ENCODE results near the gene CAMK2B.

The CAMK2B gene

GRCh38 chr7:44289341-44290251 lies 35.8 kb downstream of the CAMK2B start:
- Histone ChIP-seq H2BK15ac (replicated peaks; ENCODE audit: low read depth) (no peak overlapping the region), H3K36me3 (ENCODE audit: control insufficient read depth, insufficient read depth, low read length) (no peaks in the 10 kb centered on the region), H2BK120ac (ENCODE audit: low read depth, low read length) (no peak overlapping the region), H3K79me2 (ENCODE audit: control insufficient read depth, insufficient read depth, low read length) (no peaks in the 10 kb centered on the region), H4K8ac (ENCODE audit: low read depth, low read length) (no peak overlapping the region), H2AK5ac (ENCODE audit: low read length) (no peak overlapping the region), H3K9ac (ENCODE audit: low read length) (no peak overlapping the region), H3K4me3 (ENCODE audit: low read length) (no peak overlapping the region), H3K56ac (ENCODE audit: low read length) (no peak overlapping the region), H3K18ac (ENCODE audit: low read length) (no peak overlapping the region), H3K4me1 (ENCODE audit: control insufficient read depth, low read depth, low read length) (no peaks in the 10 kb centered on the region), H3K27ac (ENCODE audit: low read depth, low read length) (no peak overlapping the region), H3K4me2 (ENCODE audit: low read length) (no peak overlapping the region), H3K79me1 (ENCODE audit: low read length) (no peaks in the 10 kb centered on the region), H3K23ac (ENCODE audit: low read length) (no peak overlapping the region), H3K27me3 (ENCODE audit: insufficient read depth, low read length, poor library complexity) (no peaks in the 10 kb centered on the region), H2BK5ac (ENCODE audit: low read length) (no peak overlapping the region), H3K4ac (ENCODE audit: low read depth, low read length) (no peak overlapping the region), H4K5ac (ENCODE audit: low read length) (no peak overlapping the region)
- no CpG with 5 or more reads among the region's 24 CpGs for WGBS (ENCODE audit: extremely low coverage, insufficient coverage, low lambda C conversion rate)
- no peak for DNase-seq

DNA sequence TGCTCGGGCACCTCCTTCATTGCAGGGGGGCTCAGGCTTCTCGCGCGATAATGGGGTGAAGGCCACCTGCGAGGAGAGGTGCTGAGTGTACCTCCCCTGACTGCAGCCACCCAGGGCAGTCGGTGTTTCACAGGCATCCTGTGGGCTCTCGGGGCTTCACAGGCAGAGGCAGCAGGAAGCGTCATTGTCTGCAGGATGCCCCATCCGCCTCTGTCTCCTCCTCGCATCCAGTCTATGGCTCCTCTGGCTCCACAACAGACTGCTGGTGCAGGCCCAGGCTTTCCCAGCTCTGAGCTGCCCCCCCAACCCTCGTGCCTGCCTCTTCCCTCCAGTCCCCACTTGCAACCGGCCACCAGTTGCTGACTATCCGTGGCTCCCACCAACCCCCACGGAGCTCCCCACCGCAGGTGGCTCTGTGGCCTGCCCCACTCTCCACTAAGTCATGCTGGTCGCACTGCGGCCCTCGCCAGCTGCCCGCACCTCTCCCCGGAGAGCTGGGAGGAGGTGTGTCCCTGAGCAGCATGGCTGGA lies 36.5 kb downstream of the CAMK2B start:
- H3K4ac ChIP-seq (ENCODE audit: low read depth, low read length), result no peak overlapping the region
- no peak overlapping the region for H2BK120ac ChIP-seq (ENCODE audit: low read depth, low read length)
- H4K8ac ChIP-seq (ENCODE audit: low read depth, low read length), result no peak overlapping the region
- H3K79me1 ChIP-seq (ENCODE audit: low read length), result no peaks in the 10 kb centered on the region
- no peak overlapping the region for H3K9ac ChIP-seq (ENCODE audit: low read length)
- no CpG with 5 or more reads among the region's 20 CpGs for WGBS (ENCODE audit: extremely low coverage, insufficient coverage, low lambda C conversion rate)
- no peak overlapping the region for H3K18ac ChIP-seq (ENCODE audit: low read length)
- no peak for DNase-seq
- H3K23ac ChIP-seq (ENCODE audit: low read length), result no peak overlapping the region
- H2BK5ac ChIP-seq (ENCODE audit: low read length), result no peak overlapping the region
- no peak overlapping the region for H3K56ac ChIP-seq (ENCODE audit: low read length)
- H3K79me2 ChIP-seq (ENCODE audit: control insufficient read depth, insufficient read depth, low read length), result no peaks in the 10 kb centered on the region
- H3K4me1 ChIP-seq (ENCODE audit: control insufficient read depth, low read depth, low read length), result no peaks in the 10 kb centered on the region
- no peaks in the 10 kb centered on the region for H3K36me3 ChIP-seq (ENCODE audit: control insufficient read depth, insufficient read depth, low read length)
- H3K4me2 ChIP-seq (ENCODE audit: low read length), result no peak overlapping the region
- H3K27ac ChIP-seq (ENCODE audit: low read depth, low read length), result no peak overlapping the region
- H2AK5ac ChIP-seq (ENCODE audit: low read length), result no peak overlapping the region
- no peak overlapping the region for H3K4me3 ChIP-seq (ENCODE audit: low read length)
- H3K27me3 ChIP-seq (ENCODE audit: insufficient read depth, low read length, poor library complexity), result no peaks in the 10 kb centered on the region
- H4K5ac ChIP-seq (ENCODE audit: low read length), result no peak overlapping the region
- H2BK15ac ChIP-seq (replicated peaks; ENCODE audit: low read depth), result no peak overlapping the region

DNA sequence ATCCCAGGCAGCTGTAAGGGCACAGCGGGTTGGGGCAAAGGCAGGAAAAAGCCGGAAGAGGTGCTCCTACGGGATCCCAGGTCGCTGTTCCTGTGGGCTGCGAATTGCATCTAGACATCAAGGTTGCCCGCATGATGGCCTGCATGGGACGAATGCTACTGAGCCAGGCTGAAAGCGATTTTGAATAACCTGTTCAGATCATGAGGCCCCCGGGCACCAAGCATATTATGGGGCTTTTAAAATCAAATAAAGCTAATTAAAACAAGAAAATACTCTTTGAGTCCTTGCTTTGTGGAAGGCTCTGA lies 37.1 kb downstream of the CAMK2B start:
- H2BK5ac ChIP-seq (ENCODE audit: low read length), result no peak overlapping the region
- no peaks in the 10 kb centered on the region for H3K79me2 ChIP-seq (ENCODE audit: control insufficient read depth, insufficient read depth, low read length)
- H3K9ac ChIP-seq (ENCODE audit: low read length), result no peak overlapping the region
- no CpG with 5 or more reads among the region's 9 CpGs for WGBS (ENCODE audit: extremely low coverage, insufficient coverage, low lambda C conversion rate)
- no peaks in the 10 kb centered on the region for H3K79me1 ChIP-seq (ENCODE audit: low read length)
- H2BK15ac ChIP-seq (replicated peaks; ENCODE audit: low read depth), result no peak overlapping the region
- no peak overlapping the region for H3K4ac ChIP-seq (ENCODE audit: low read depth, low read length)
- H2AK5ac ChIP-seq (ENCODE audit: low read length), result no peak overlapping the region
- no peak overlapping the region for H3K23ac ChIP-seq (ENCODE audit: low read length)
- no peak overlapping the region for H3K4me2 ChIP-seq (ENCODE audit: low read length)
- no peak overlapping the region for H3K27ac ChIP-seq (ENCODE audit: low read depth, low read length)
- H3K56ac ChIP-seq (ENCODE audit: low read length), result no peak overlapping the region
- no peak overlapping the region for H2BK120ac ChIP-seq (ENCODE audit: low read depth, low read length)
- H3K36me3 ChIP-seq (ENCODE audit: control insufficient read depth, insufficient read depth, low read length), result no peaks in the 10 kb centered on the region
- no peak overlapping the region for H3K4me3 ChIP-seq (ENCODE audit: low read length)
- DNase-seq, result no peak
- no peaks in the 10 kb centered on the region for H3K4me1 ChIP-seq (ENCODE audit: control insufficient read depth, low read depth, low read length)
- H3K27me3 ChIP-seq (ENCODE audit: insufficient read depth, low read length, poor library complexity), result no peaks in the 10 kb centered on the region
- no peak overlapping the region for H4K8ac ChIP-seq (ENCODE audit: low read depth, low read length)
- no peak overlapping the region for H3K18ac ChIP-seq (ENCODE audit: low read length)
- H4K5ac ChIP-seq (ENCODE audit: low read length), result no peak overlapping the region

DNA sequence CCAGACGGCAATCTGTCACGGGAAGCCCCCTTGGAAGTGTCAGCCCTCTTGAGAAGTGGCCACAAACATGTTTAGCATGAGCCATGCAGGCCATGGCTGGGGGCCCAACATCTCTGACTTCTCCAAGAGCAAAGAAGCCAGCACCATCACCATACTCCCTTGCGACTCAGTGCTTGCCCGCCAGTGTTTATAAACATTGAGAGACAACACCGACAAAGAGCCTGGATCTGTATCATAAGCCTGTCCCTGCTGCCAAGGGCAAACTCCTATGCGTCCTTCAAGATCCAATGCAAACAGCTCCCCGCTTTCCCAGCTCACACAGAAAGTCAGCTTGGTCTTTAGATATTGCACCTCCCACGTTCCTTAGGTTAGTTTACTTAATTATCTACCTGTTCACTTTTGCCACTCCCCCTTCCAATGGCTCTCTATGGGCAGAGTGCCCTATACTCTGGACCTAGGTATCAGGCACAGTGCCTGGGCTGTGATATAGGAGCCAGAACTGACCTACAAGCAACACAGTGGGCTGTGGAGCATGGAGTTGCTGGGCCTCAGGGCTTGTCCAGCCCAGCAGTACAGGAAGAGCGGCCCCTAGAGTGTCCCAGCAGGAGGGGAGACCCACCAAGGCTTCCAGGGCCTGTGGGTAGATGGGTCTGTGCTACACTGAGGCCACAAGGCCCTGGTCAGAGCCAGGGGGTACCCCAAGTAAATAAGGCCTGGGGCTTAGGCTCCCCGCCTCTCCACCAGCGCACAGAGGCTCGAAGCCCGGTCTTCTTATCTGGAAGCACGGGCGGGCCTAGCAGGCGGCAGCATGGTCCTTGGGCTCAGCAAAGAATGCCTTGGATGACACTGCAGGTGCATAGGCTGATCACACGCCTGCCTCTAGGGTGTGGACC lies 37.7 kb downstream of the CAMK2B start:
- Histone ChIP-seq H3K56ac (ENCODE audit: low read length) (no peak overlapping the region), H2BK5ac (ENCODE audit: low read length) (no peak overlapping the region), H3K4me2 (ENCODE audit: low read length) (no peak overlapping the region), H2BK120ac (ENCODE audit: low read depth, low read length) (no peak overlapping the region), H2BK15ac (replicated peaks; ENCODE audit: low read depth) (no peak overlapping the region), H2AK5ac (ENCODE audit: low read length) (no peak overlapping the region), H3K4me3 (ENCODE audit: low read length) (no peak overlapping the region), H3K4ac (ENCODE audit: low read depth, low read length) (no peak overlapping the region), H3K9ac (ENCODE audit: low read length) (no peak overlapping the region), H3K27me3 (ENCODE audit: insufficient read depth, low read length, poor library complexity) (no peaks in the 10 kb centered on the region), H3K18ac (ENCODE audit: low read length) (no peak overlapping the region), H3K79me2 (ENCODE audit: control insufficient read depth, insufficient read depth, low read length) (no peaks in the 10 kb centered on the region), H3K79me1 (ENCODE audit: low read length) (no peaks in the 10 kb centered on the region), H4K5ac (ENCODE audit: low read length) (no peak overlapping the region), H3K36me3 (ENCODE audit: control insufficient read depth, insufficient read depth, low read length) (no peaks in the 10 kb centered on the region), H4K8ac (ENCODE audit: low read depth, low read length) (no peak overlapping the region), H3K4me1 (ENCODE audit: control insufficient read depth, low read depth, low read length) (no peaks in the 10 kb centered on the region), H3K23ac (ENCODE audit: low read length) (no peak overlapping the region), H3K27ac (ENCODE audit: low read depth, low read length) (no peak overlapping the region)
- DNase-seq, result no peak
- WGBS (ENCODE audit: extremely low coverage, insufficient coverage, low lambda C conversion rate), result no CpG with 5 or more reads among the region's 17 CpGs

DNA sequence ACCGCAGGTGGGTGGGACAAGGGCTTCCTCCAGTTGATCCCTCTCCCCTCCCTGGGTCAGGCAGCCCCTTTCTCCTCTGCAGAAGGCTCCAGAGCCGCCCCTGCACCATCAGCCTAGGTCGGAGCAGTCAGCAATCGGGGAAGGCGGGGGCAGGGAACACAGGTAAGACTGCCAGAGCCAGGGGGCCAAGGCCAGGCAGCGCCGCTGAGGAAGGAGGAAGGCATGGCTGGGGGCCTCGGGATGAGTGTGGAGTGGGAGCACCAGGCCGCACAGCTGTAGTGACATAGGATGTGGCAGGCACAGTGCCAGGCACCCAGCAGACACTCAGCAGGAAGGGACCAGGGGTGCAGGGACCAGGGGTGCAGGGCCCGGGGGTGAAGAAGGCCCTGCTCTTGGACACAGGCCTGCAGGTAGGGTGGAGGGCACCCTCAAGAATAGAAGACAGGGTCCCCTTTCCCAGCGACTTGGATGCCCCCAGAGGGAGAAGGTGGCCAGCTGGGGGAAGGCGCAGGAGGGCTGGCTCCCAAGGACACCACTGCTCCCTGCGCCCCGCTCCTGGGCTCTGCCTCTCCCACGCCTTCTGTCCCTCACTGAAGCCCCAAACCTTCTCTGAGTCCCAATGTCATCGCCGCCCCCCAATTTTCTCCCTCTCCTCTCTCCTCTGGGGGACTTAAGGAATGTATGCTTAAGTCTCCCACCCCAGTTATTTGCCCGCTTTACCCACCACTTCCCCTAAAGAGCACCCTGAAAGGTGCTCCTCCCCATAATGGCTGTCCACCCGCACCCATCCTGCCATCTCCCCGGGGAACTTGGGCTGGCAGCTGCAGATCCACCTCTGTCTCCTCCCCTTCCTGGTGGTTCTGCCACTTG lies 38.5 kb downstream of the CAMK2B start:
- no peaks in the 10 kb centered on the region for H3K36me3 ChIP-seq (ENCODE audit: control insufficient read depth, insufficient read depth, low read length)
- no peak overlapping the region for H3K4me2 ChIP-seq (ENCODE audit: low read length)
- H2BK5ac ChIP-seq (ENCODE audit: low read length), result no peak overlapping the region
- H4K8ac ChIP-seq (ENCODE audit: low read depth, low read length), result no peak overlapping the region
- H4K5ac ChIP-seq (ENCODE audit: low read length), result no peak overlapping the region
- WGBS (ENCODE audit: extremely low coverage, insufficient coverage, low lambda C conversion rate), result no CpG with 5 or more reads among the region's 20 CpGs
- H2BK15ac ChIP-seq (replicated peaks; ENCODE audit: low read depth), result no peak overlapping the region
- H3K18ac ChIP-seq (ENCODE audit: low read length), result no peak overlapping the region
- no peaks in the 10 kb centered on the region for H3K4me1 ChIP-seq (ENCODE audit: control insufficient read depth, low read depth, low read length)
- no peak overlapping the region for H2AK5ac ChIP-seq (ENCODE audit: low read length)
- no peaks in the 10 kb centered on the region for H3K27me3 ChIP-seq (ENCODE audit: insufficient read depth, low read length, poor library complexity)
- no peak overlapping the region for H3K4me3 ChIP-seq (ENCODE audit: low read length)
- no peak overlapping the region for H3K23ac ChIP-seq (ENCODE audit: low read length)
- H3K9ac ChIP-seq (ENCODE audit: low read length), result no peak overlapping the region
- no peak overlapping the region for H3K56ac ChIP-seq (ENCODE audit: low read length)
- no peak overlapping the region for H3K27ac ChIP-seq (ENCODE audit: low read depth, low read length)
- H3K79me2 ChIP-seq (ENCODE audit: control insufficient read depth, insufficient read depth, low read length), result no peaks in the 10 kb centered on the region
- DNase-seq, result no peak
- no peak overlapping the region for H3K4ac ChIP-seq (ENCODE audit: low read depth, low read length)
- no peaks in the 10 kb centered on the region for H3K79me1 ChIP-seq (ENCODE audit: low read length)
- H2BK120ac ChIP-seq (ENCODE audit: low read depth, low read length), result no peak overlapping the region
